NCI-H1694 treated with DMSO at 0.1 percent for 48 hours (cell line): ENCODE data around the gene STAT3.
A peak's percentile ranks its signal among the peaks of the same experiment; 100 is the strongest.

Experiments used
- DNase-seq: peaks from one replicate; lab custom pipeline; 2025; lab: John Stamatoyannopoulos, UW

The STAT3 gene

DNA sequence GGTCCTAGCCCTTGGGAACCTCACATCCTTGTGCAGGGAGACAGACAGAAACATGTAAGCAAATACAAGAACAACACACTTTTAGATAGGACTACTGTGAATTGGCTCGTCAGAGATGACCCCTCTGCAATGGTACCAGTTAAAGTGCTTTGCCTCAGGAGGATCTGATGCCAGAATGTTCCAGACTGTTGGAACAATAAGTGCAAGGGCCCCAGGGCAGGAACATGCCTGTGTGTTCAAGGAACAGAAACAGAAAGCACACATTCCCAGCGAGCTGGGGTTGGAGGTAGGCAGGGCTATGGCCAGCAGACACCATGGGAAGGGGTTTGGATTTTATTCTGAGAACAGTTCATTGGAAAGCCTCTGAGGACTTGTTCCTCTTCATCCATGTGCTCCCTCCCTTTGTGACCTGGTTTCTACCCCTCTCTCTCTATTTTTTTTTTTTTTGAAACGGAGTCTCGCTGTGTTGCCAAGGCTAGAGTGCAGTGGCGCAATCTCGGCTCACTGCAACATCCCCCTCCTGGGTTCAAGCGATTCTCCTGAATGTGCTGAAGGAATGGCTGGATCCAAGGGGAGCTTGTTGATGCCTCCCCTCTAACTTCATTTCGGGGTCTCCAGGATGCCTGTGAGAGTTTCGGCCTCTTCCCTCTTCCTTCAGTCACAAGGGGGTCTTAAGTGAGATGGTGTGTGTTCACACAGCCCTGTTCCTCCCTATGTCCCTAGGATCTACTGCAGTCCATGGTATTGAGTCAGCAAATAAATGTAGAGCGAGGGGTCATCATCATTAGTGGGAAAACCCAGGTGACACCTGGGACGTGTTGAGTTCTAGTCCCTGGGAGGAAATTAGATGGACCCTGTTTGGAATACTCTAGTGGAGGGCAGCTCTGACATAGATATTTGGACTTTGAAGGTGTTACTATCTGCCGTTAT, 93.5 kb downstream of the STAT3 start:
- no peak for DNase-seq

DNA sequence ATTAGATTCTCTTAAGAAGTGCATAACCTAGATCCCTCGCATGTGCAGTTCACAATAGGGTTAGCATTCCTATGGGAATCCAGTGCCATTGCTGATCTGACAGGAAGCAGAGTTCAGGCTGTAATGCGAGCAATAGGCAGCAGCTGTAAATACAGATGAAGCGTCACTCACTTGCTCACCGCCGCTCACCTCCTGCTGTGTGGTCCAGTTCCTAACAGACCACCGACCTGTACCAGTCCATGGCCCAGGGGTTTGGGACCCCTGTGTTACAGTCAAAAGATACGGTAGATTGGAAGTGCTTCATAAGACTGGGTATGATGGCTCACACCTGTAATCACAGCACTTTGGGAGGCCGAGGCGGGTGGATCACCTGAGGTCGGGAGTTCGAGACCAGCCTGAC, 97.1 kb downstream of the STAT3 start:
- no peak for DNase-seq

DNA sequence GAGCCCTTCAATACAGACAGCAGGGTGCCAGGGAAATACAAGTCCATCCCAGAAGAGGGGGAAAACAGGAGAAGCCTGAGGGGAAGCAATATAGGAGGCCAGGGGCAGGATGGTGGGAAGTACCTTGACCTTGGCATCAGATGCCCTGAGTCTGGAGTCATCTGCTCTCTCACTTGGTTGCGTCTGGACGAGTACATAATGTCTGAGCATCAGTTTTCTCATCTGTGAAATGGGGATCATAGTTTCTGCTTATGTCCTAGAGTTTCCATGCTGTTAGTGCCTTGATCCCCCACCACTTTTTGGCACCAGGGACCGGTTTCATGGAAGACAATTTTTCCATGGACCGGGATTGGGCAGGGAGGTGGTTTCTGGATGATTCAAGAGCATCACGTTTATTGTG, 97.7 kb downstream of the STAT3 start:
- no peak for DNase-seq

DNA sequence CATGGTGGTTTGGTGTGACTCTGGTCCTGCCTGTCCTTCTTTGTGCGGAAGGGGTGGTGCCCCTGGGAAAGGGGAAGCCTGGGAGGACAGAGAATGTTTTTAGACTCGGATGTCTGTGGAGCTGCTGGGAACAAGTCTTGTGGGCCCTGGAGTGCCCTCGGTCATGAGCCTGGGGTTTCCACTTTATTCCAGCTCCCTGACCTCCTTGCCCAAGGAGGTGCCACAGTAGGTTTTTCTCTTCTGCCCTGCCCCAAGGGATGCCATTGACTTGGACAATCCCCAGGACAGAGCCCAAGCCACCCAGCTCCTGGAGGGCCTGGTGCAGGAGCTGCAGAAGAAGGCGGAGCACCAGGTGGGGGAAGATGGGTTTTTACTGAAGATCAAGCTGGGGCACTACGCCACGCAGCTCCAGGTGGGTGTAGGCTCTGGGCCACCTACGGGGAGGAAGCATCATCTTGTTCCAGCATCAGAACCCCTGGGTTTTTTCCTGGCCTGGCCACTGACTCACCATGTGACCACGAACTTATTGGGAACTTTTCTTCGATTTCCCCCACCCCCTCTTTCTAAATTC, 98.5 kb downstream of the STAT3 start:
- DNase-seq = no peak

DNA sequence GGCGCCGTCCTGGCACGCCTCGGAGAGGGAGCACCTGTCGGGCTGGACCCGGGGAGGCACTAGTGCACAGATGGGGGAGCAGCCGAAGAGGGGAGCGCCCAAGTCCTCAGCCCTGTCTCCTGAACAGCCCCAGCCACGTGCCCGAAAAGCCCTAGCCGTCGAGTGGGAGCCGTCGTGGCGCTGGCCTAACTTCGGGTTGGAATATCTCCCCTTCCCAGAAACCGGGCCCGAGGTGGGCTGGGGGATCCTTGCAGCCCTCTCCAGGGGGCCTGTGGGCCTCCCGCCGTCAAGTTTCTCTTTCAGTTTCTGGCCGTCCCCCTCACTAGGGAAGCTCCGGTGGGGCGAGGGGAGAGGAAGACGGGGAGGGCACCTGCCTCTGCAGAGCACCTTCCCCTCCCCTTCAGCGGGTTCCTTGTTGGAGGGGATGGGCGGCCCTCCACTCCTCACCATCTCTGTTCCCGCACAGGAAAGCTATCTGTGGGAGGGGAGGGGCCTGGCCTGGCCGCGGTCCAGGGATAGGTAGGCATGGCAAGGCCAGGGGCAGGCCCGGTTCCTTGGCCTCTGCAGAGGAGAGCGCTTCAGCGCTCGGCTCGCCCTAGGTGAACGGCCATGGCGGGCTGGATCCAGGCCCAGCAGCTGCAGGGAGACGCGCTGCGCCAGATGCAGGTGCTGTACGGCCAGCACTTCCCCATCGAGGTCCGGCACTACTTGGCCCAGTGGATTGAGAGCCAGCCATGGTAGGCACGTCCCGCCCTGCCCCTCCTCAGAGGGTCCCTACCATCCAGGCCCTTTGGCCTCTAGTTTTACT, 99.2 kb downstream of the STAT3 start:
- DNase-seq = no peak

DNA sequence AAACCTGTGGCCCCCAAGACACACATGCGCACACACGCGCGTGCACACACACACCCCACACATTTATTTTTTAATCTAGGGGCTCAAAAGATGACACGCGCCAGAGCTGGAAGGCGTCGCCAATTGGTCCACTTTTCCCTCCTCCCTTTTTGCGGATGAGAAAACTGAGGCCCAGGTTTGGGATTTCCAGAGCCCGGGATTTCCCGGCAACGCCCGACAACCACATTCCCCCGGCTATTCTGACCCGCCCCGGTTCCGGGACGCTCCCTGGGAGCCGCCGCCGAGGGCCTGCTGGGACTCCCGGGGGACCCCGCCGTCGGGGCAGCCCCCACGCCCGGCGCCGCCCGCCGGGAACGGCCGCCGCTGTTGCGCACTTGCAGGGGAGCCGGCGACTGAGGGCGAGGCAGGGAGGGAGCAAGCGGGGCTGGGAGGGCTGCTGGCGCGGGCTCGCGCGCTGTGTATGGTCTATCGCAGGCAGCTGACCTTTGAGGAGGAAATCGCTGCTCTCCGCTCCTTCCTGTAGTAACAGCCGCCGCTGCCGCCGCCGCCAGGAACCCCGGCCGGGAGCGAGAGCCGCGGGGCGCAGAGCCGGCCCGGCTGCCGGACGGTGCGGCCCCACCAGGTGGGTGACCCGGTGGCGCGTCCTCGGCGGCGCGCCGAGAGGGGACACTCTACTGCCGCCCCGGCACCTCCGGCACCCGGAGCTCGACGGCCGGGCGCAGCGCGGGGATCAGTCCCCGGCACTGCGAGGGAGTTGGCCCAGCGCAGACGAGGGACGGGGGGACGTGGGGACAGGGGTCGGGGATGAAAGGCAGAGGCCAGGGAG, 100.1 kb downstream of the STAT3 start, which contains the start of gene STAT5A:
Gene STAT5A (plus strand): TSS at position 522 of the 826 bp plus-strand sequence. CDS start 914 bp downstream, outside the sequence.
- no peak for DNase-seq

DNA sequence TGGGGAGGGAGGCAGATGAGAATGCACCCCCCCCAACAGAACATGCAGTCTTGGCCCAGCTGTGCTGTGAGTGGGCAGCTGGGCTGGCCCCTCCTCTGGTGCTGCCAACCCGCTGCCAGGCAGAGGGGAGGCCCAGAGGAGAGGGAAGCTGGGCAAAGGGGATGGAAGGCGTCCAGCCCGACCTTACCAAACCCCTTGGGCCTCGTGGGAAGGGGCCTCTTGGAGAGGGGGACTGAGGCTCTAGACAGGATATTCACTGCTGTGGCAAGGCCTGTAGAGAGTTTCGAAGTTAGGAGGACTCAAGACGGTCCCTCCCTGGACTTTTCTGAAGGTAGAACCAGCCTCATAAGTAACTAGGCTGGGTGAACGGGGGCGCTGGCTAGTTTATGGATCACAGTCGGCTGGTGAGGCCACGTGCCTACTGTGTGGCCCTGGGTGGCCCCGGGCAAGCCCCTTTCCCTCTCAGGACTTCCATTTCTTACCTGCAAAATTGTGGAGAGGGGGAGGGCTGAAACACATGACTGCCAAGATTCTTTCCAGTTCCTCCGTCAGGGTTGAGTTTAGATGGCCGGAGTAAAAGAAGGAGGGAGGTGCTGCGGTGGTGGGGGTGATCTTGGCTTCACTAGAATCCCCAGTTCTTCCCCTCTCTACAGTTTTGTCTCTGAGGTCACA, 100.8 kb downstream of the STAT3 start:
- no peak for DNase-seq

DNA sequence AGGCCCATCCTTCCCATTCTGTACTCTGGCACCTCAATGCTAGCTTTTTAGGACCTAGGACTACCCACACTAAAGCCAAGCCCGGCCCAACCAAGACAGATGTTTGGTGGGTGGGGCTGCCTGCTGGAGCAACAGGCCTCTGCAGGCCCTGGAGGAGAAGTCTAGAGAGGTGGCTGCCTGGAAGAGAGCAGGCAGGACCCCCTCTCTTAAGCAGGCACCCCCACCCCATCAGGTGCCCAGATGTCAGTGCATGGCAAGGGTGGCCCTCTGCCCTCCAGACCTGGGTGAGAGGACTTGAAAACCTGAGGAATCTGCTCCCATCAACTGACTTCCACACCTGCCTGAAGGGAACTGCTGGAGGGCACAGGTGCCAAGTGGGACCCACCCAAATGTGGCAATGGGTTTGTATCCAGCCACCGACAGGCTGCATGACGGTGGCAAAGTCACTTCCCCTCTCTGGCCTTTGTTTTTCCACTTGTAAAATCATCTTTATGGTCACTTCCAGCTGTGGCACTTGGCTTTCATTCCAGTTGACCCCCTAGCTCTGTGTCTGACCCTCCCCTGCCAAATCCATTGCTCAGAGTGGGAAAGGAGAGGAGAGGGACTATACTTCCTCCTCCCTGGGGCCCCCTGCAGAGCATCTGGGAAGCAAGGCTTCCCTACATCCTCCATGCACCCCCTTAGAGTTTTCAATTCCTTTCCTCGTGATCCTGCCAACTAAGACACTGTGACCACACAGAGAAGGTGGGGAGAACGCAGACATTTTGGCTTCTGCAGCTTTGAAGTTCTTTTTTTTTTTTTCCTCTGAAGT, 101.6 kb downstream of the STAT3 start:
- peak; percentile 25 for DNase-seq

DNA sequence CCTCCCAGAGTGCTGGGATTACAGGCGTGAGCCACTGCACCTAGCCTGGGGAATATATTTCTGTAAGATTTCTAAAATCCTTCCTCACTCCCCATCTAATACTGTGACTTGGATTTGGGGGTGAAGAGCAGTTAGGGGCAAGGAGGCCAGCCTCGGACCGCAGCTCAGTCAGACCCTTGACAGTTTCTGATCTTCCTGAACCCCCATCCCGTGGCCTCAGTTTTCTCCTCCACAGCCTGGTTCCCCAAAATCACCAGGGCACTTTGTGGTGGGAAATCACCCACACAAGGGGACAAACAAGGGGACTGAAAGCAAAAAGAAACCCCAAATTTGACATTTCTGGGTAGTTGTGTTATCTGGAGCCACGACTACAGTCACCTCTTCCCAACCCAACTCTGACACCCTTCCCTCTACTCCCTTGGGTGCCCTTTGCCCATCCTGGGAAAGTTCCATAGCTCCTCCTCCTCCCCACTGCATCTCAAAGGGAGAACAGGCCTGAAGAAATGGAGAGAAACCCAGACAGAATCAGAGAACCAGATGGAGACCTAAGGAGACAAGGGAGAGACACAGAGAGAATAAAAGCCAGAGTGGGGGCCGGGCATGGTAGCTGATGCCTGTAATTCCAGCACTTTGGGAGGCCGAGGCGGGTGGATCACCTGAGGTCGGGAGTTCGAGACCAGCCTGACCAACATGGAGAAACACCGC, 102.7 kb downstream of the STAT3 start:
- DNase-seq = no peak

DNA sequence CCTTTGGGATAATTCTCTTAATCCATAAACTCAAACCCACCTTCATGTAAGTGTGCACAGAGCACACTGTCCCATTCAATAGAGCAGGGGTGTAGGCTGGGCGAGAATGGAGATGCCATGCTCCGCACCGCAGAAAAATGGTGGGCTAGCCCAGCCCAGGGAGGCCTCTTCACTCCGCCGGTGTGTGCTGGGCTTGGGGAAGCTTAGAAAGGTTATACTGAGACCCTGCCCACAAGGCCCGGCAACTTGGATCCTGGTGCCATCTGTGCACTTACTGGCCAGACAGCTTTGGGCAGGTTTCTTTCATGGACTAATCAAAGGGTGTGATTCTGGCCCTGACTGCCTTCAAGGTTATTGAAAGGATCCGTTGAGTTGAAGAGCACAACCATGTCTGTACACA, 103.7 kb downstream of the STAT3 start:
- DNase-seq = no peak

DNA sequence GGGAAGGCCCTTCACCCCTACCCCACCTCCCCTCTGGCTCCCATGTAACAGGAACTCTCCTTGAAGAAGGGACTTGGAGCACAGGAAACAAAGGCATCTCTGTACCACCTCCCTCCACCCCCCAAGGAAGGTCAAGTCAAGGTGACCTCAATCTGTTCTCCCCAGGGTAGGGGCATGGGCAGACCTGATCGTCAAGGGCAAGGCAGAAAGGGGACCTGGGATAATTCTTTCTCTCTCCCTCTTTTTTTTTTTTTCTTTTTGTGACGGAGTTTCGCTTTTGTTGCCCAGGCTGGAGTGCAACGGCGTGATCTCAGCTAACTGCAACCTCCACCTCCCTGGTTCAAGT, 104.2 kb downstream of the STAT3 start:
- no peak for DNase-seq

DNA sequence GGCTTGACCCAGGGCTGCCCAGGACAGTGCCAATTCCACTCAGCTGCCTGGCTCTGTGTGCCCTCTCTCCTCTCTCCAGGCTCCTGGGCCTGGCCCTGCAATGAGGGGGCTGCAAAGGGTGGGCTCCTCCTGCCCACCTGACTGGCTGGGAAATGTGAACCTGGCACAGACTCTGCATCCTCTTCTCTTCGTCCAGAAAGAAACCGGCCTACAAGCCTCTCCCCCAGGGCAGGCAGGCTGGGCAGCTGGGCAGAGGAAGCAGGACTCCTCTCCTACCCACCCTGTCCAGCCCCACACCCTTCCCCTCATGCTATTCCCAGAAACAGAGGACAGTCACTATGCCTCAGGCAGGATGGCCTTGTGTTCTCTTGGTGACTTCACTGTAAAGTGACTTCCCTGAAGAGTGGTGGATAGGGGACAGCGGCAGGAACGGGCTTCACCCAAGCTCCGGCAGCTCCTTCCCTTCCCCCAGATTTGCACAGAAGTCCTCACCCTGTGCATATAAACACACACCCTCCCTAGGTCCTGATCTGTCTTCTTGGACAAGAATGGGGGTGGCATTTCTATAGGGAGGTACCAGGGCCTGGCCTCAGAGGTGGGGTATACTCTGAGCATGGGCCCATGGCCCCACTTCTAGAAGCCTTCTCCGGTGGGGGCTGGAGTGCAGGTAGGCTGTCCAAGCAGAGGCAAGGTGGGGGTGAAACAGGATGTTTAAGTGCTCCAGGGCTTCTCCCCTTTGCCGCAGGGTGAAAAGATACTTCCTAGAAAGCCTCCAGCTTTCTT, 104.8 kb downstream of the STAT3 start:
- DNase-seq = no peak

DNA sequence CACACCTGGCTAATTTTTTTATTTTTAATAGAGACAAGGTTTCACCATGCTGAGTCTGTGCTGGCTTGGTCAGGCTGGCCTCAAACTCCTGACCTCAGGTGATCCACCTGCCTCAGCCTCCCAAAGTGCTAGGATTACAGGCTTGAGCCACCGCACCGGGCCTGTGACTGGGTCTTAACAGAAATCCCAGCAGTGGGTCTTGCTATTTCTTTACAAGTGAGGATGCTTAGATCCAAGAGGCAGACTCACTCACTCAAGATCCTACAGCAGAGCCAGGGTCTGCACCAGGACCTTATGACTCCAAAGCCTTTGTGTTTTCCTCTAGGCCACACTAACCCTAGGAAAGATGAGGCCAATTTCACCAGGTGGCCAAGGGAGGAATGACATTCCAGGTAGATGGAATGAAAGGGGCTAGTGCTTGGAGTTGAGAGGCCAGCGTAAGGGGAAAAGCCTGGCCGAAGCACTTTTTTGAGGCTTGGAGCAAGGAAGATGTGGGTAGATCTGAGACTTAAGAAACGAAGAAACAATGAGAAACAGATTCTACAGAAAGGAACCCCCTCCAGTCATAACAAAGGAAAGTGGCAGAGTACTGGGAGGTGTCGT, 105.7 kb downstream of the STAT3 start:
- no peak for DNase-seq

DNA sequence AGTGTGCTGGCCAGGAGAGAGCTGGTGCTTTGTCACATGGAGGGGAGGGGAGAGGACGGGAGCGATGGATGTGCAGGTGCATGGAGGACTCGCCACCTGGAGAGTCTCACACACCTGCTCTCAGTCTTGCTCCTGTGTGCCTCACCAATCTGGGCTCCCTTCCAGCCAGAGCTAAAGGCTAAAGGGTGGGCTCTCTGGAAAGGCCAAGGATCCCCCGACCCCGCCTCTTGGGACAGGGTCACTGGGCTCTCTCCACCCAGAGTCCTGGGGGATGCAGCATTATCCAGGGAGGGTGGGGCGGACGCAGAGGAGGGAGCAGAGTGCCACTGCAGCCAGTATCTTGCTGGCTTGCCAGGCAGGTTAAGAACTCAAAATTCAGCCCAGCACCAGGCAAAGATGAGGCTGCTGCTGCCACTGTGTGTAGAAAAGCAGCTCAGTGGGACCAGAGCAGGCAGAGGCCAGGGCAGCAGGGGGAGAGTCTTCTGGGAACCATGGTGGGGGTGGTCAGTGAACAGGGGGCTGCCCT, 106.6 kb downstream of the STAT3 start:
- no peak for DNase-seq

DNA sequence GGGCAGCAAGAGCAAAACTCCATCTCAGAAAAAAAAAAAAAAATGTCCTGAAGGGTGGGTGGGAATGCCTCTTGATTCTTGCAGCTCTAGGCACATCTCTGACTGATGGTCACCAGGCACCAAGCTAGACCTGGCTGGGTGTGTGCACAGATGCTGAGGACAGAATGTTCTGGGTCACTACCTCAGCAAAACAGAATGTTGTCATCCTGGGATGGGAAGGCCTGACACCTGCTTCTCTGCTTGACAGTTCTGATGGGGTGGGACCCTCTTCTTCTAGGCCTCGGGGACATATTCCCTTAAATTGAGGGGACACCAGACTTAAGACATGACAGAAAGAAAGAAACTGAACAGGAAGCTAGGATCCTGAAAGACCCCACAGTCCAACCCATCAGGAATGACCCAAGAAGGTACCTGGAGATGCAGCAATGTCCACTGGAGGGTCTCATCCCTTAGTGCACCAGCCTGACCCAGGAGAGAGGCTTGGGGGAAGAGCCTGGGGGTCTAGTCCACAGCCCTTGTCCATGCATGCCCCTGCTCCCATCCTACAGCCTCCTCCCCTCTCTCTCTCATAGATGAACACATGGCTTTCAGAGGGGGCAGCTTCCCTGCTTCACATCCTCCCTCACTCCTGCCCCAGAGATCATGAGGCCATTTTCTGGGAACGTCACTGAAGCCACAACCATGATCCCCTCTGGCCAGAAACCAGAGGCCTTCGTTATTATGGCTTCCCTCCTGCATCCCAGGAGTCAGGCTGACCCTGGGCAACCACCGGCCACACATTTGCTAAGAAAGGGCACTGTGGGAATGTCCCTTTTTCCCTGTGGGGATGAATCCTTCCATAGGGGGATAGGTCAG, 108.2 kb downstream of the STAT3 start:
- DNase-seq = no peak

DNA sequence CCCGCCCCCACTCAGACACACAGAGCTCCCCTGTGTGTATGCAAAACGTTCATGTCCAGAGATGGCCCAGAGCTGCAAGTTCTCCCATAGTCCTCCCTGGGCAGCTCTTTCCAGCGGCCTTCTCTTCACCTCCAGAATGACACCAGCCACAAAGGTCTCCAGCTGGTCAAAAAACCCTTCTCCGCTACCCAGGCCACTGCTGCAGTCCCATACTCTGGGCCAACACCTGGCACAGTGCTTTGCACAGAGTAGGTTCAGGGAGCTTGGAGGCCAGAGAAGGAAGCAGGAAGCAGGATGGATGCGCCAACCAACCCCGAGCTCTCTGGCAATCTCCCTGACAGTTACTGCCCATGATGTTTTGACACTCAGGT, 110.9 kb downstream of the STAT3 start:
- no peak for DNase-seq

DNA sequence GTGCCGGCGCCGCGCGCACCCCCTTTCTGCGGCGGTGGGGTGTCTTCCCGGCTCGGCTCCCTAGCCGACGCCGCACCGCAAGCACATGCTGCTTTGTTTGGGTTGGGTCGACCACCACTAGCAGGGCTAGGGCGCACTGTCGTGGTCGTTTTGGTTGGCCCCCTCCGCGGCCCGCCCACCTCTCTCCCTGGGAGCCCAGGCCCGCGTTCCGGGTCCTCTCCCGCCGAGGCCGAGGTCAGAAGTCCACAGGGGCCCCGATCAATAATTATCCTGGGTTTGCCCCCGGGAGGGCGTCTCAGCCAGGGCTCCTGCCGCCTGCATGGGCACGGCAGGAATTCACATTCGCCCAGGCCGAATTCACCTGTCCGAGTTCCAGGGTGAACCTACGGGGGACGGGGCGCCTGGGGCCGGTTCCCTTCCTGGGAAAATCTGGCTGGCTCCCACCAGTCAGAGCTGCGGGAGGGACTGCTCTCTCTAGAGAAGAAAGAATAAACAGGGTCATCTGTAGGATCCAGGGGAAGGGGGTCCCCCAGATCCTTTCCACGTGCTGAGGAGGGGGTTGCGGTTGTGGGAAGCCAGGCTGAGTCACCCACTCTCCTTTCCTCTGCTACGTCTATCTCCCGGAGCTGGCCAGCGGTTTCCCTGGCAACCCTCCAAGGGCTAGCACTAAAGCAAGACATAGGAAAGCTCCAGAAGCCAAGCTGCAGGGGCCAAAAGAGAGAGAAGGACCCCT, 111.5 kb downstream of the STAT3 start:
- no peak for DNase-seq
